Smooth muscle cell (in vitro differentiated cells): Measurements from ENCODE around the gene LDLRAD4. TPM values are rescaled to one million over a fixed set of nuclear protein-coding genes. Genes with fewer than 3 reads are reported as not detected.

Experiments used
- DNase-seq: peaks from one replicate; lab custom pipeline; 2025; ENCODE audit not compliant: unreplicated experiment; lab: John Stamatoyannopoulos, UW
- H2AFZ ChIP-seq: fragments of 200-600 bp; sonication (generic); 2 replicates; pipeline ENCODE4 v1.6.0; 2016; ENCODE audit warnings: antibody characterized with exemption, low read depth, mild to moderate bottlenecking
- H3F3A ChIP-seq: fragments of 200-600 bp; sonication (generic); 2 replicates; pipeline ENCODE4 v1.6.0; 2017; ENCODE audit warnings: antibody characterized with exemption, low read depth
- H3K27ac ChIP-seq: fragments of 200-600 bp; sonication (generic); 2 replicates; pipeline ENCODE4 v1.5.1; 2016; ENCODE audit warnings: low read depth, mild to moderate bottlenecking
- H3K27me3 ChIP-seq: fragments of 200-600 bp; sonication (generic); 2 replicates; pipeline ENCODE4 v1.6.1; 2016; ENCODE audit warnings: low read depth, mild to moderate bottlenecking
- H3K36me3 ChIP-seq: fragments of 200-600 bp; sonication (generic); 2 replicates; pipeline ENCODE4 v1.5.1; 2016; ENCODE audit warnings: low read depth
- H3K4me1 ChIP-seq: fragments of 200-600 bp; sonication (generic); 2 replicates; pipeline ENCODE4 v1.5.1; 2016; ENCODE audit warnings: low read depth
- H3K4me2 ChIP-seq: fragments of 200-600 bp; sonication (generic); 2 replicates; pipeline ENCODE4 v1.6.0; 2016; ENCODE audit warnings: mild to moderate bottlenecking
- H3K4me3 ChIP-seq: fragments of 200-600 bp; sonication (generic); 2 replicates; pipeline ENCODE4 v1.5.1; 2016; ENCODE audit warnings: mild to moderate bottlenecking
- H3K79me2 ChIP-seq: fragments of 200-600 bp; sonication (generic); 2 replicates; pipeline ENCODE4 v1.6.0; 2016; ENCODE audit warnings: low read depth, mild to moderate bottlenecking
- H3K9ac ChIP-seq: fragments of 200-600 bp; sonication (generic); 2 replicates; pipeline ENCODE4 v1.6.0; 2016; ENCODE audit warnings: low read depth
- H3K9me3 ChIP-seq: fragments of 200-600 bp; sonication (generic); replicated peaks from 2 replicates; pipeline ENCODE4 v1.5.1; 2016; ENCODE audit warnings: low read depth
- H4K20me1 ChIP-seq: fragments of 200-600 bp; sonication (generic); 2 replicates; pipeline ENCODE4 v1.6.0; 2016; ENCODE audit warnings: low read depth
- WGBS: methylation state at CpG from one replicate; pipeline ENCODE4 v1.1.7; 2016; ENCODE audit warnings: low lambda C conversion rate; 5-methylcytosine and 5-hydroxymethylcytosine counted together
- polyA plus RNA-seq: library from polyadenylated mRNA; unstranded; fragments of >200 nt; fragmentation: Nextera tagmentation; extraction: Ambion mirVana; gene quantifications from 2 replicates; pipeline ENCODE4 v1.2.1, GENCODE V29; 2016
- total RNA-seq: library from RNA; depleted of rRNA; stranded (reverse); fragments of >200 nt; gene quantifications from 2 replicates; pipeline ENCODE4 v1.2.3, GENCODE V29; 2014
- TF ChIP-seq, protein P1 (sequence below): fragments of 200-600 bp; sonication (generic); IDR thresholded peaks from 2 replicates; pipeline ENCODE4 v1.5.1; 2017; ENCODE audit warnings: borderline replicate concordance, mild to moderate bottlenecking, antibody characterized with exemption; ENCODE audit not compliant: insufficient read depth, poor library complexity, severe bottlenecking

Gene LDLRAD4
- total and polyA plus RNA-seq, 2 experiments from 2014 or later: 36.2 to 48.3 TPM

DNA sequence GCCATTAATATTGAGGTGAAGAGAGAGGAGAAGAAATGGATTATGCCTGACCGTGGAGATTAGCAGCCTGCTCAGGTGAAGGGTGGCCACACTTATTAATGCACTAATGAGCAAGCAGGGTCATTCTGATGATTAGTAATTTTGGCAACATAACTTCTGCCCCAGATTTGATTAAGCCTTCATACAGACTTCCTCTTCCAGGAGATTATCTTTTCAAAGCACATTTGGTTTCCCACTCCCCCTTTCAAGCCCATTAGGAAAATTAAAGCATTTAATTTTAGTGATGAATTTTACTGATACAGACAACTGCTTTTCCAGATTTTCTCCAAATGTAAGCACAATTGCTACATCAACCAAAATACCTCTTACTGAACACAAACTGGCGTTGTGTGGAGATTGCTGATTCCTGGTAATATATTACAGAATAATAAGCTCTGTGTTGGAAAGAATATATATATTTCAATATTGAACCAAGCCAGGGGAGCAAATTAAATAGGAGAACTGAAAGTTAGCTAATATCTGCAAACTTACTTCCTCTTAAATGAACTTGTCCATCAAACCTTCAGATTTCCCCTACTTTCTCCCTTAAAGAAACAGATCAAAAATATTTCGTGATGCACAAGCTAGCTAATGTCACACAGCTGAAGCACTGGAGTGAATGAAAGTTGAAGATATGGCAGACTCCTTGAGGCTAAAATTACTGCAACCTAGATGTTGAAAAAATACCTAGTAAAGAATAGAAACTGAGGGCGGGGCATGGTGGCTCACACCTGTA lies 367.0 kb downstream of the LDLRAD4 start:
- TF ChIP-seq, protein P1, sequence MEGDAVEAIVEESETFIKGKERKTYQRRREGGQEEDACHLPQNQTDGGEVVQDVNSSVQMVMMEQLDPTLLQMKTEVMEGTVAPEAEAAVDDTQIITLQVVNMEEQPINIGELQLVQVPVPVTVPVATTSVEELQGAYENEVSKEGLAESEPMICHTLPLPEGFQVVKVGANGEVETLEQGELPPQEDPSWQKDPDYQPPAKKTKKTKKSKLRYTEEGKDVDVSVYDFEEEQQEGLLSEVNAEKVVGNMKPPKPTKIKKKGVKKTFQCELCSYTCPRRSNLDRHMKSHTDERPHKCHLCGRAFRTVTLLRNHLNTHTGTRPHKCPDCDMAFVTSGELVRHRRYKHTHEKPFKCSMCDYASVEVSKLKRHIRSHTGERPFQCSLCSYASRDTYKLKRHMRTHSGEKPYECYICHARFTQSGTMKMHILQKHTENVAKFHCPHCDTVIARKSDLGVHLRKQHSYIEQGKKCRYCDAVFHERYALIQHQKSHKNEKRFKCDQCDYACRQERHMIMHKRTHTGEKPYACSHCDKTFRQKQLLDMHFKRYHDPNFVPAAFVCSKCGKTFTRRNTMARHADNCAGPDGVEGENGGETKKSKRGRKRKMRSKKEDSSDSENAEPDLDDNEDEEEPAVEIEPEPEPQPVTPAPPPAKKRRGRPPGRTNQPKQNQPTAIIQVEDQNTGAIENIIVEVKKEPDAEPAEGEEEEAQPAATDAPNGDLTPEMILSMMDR: no peak

DNA sequence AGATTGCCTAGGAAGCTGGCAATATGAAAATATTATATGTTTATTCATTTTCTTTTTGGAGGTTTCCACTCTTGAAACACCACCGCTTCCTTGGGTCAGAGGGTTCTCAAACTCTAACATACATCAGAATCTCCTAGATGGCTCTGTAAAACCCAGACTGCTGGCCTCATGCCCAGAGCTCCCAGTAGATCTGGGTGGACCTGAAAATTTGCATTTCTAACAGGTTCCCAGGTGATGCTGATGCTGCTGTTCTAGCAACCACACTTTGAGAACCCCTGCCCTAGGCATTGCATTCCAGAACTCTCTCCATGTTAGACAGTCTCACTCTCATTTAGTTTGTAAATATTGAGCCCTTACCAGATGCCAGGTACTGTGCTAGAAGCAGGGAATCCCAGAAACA lies 368.4 kb downstream of the LDLRAD4 start:
- H3K27me3 ChIP-seq: no peaks in the 10 kb centered on the region
- no peaks in the 10 kb centered on the region for H3K36me3 ChIP-seq
- no peak overlapping the region for H3K27ac ChIP-seq
- H3K79me2 ChIP-seq: no peaks in the 10 kb centered on the region
- no peak overlapping the region for H3K4me2 ChIP-seq
- DNase-seq: no peak
- TF ChIP-seq, protein P1: no peak
- no peak overlapping the region for H3K4me3 ChIP-seq
- H3K4me1 ChIP-seq: no peaks in the 10 kb centered on the region
- no peaks in the 10 kb centered on the region for H3F3A ChIP-seq
- peaks cover 64% of the 10 kb centered on the region for H4K20me1 ChIP-seq
- WGBS: 96% methylated on average over 1 of the region's 1 CpG
- no peaks in the 10 kb centered on the region for H3K9me3 ChIP-seq
- no peak overlapping the region for H2AFZ ChIP-seq
- no peak overlapping the region for H3K9ac ChIP-seq

More for the DNA sequence above, 367.0 kb downstream of the LDLRAD4 start:
- 60% methylated on average over 4 of the region's 4 CpGs for WGBS
- H3K4me2 ChIP-seq: peak overlapping the region; percentile 14
- no peaks in the 10 kb centered on the region for H3K9me3 ChIP-seq
- H3K27me3 ChIP-seq: no peaks in the 10 kb centered on the region
- H3F3A ChIP-seq: no peaks in the 10 kb centered on the region
- peak overlapping the region; percentile 39 for H3K27ac ChIP-seq
- peaks cover 3% of the 10 kb centered on the region for H3K79me2 ChIP-seq
- H2AFZ ChIP-seq: no peak overlapping the region
- H3K4me3 ChIP-seq: no peak overlapping the region
- no peak overlapping the region for H3K9ac ChIP-seq
- no peak for DNase-seq
- peaks cover 71% of the 10 kb centered on the region for H4K20me1 ChIP-seq
- H3K36me3 ChIP-seq: no peaks in the 10 kb centered on the region
- no peaks in the 10 kb centered on the region for H3K4me1 ChIP-seq

DNA sequence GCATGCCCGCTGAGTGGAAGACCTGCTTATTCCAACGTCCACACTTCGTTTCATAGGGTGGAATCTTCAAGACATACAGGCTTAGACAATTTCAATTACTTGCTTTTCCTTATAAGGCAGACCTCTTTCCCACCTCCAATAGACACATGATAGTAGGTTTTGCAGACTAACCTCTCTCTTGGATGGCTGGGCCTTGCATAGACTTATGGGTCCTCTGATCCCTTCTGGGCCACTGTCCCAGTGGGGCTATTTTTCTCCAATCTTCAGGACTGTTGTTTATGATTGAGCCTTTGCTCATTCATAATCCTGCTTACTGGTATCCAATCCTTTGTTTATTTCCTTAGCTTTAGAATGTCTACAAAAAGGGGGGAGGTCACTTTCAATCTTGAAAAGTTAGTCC lies 368.9 kb downstream of the LDLRAD4 start:
- no peaks in the 10 kb centered on the region for H3K9me3 ChIP-seq
- no peaks in the 10 kb centered on the region for H3F3A ChIP-seq
- H3K4me1 ChIP-seq: no peaks in the 10 kb centered on the region
- no peaks in the 10 kb centered on the region for H3K36me3 ChIP-seq
- no peak overlapping the region for H3K9ac ChIP-seq
- H3K4me3 ChIP-seq: no peak overlapping the region
- H2AFZ ChIP-seq: no peak overlapping the region
- no peak overlapping the region for H3K4me2 ChIP-seq
- DNase-seq: no peak
- TF ChIP-seq, protein P1: no peak
- WGBS: 73% methylated on average over 3 of the region's 3 CpGs
- H3K27me3 ChIP-seq: no peaks in the 10 kb centered on the region
- no peak overlapping the region for H3K27ac ChIP-seq
- peaks cover 59% of the 10 kb centered on the region for H4K20me1 ChIP-seq
- H3K79me2 ChIP-seq: no peaks in the 10 kb centered on the region

GRCh38 chr18:13587937-13588336 lies 369.4 kb downstream of the LDLRAD4 start:
- no peaks in the 10 kb centered on the region for H3K4me1 ChIP-seq
- WGBS: 75% methylated on average over 3 of the region's 3 CpGs
- TF ChIP-seq, protein P1: no peak
- H3K4me3 ChIP-seq: no peak overlapping the region
- H3K36me3 ChIP-seq: no peaks in the 10 kb centered on the region
- H3K4me2 ChIP-seq: no peak overlapping the region
- H3K27me3 ChIP-seq: no peaks in the 10 kb centered on the region
- no peaks in the 10 kb centered on the region for H3K79me2 ChIP-seq
- no peak overlapping the region for H2AFZ ChIP-seq
- no peak overlapping the region for H3K9ac ChIP-seq
- DNase-seq: no peak
- H3F3A ChIP-seq: no peaks in the 10 kb centered on the region
- H3K9me3 ChIP-seq: no peaks in the 10 kb centered on the region
- no peak overlapping the region for H3K27ac ChIP-seq
- H4K20me1 ChIP-seq: peaks cover 55% of the 10 kb centered on the region
